IPS-18a (cell line): ENCODE results near the gene COG6.

ENCODE experiments used
- H3K27ac ChIP-seq: one replicate; pipeline ENCODE4 v1.5.1; 2013; ENCODE audit warnings: low read length
- H3K27me3 ChIP-seq: one replicate; pipeline ENCODE4 v1.6.1; 2013; ENCODE audit warnings: mild to moderate bottlenecking, low read length; ENCODE audit not compliant: control insufficient read depth, insufficient read depth
- H3K36me3 ChIP-seq: one replicate; pipeline ENCODE4 v1.6.1; 2013; ENCODE audit warnings: low read depth, low read length; ENCODE audit not compliant: control insufficient read depth
- H3K4me1 ChIP-seq: one replicate; pipeline ENCODE4 v1.6.1; 2013; ENCODE audit warnings: low read depth, low read length; ENCODE audit not compliant: control insufficient read depth
- H3K4me3 ChIP-seq: one replicate; pipeline ENCODE4 v1.5.1; 2013; ENCODE audit warnings: low read length
- H3K9ac ChIP-seq: one replicate; pipeline ENCODE4 v1.6.1; 2013; ENCODE audit warnings: mild to moderate bottlenecking, low read length, moderate library complexity
- H3K9me3 ChIP-seq: one replicate; pipeline ENCODE4 v1.6.1; 2013; ENCODE audit warnings: low read depth, low read length; ENCODE audit not compliant: control insufficient read depth

The COG6 gene

DNA sequence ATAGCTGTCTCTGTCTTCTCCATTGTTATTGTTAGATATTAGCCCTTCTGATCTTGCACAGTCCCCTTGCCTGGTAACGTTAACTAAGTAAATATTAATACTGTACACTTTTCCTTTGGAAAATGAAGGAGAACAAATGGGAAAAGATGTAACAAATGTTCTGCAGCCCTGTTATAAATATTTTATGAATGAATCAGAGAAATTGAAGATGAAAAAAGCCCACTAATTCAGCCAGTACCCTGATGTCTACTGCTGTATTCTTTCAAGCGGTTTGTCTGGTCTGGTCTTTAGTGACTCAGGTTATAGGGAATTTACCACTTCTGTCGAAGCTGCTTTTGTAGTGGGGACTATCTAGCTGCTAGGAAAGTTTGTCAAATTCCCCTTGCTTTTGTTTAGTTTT is 121.0 kb downstream of the COG6 start:
- Histone ChIP-seq H3K27ac (no peak overlapping the region), H3K9me3 (no peaks in the 10 kb centered on the region), H3K9ac (no peak overlapping the region), H3K4me1 (no peaks in the 10 kb centered on the region), H3K36me3 (no peaks in the 10 kb centered on the region), H3K4me3 (no peak overlapping the region), H3K27me3 (no peaks in the 10 kb centered on the region)

DNA sequence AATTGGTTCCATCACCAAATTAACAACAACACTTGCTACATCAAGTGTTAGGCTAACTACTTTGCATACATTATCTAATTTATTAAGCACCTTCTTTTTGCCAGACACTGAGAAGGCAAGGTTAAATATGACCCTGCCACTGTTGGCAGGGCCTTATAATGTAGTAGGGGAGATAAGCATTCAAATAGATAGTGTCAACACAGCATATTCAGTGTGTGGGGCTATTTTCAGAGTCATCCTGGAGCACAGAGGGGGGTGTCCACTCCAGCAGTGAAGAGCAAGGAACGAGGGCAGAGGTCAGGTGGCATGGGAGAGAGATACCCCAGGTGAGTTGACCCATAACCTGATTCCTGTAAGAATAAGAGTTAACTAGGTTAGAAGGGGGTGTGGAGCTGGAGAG is 121.6 kb downstream of the COG6 start:
- Histone ChIP-seq H3K4me3 (no peak overlapping the region), H3K27me3 (no peaks in the 10 kb centered on the region), H3K27ac (no peak overlapping the region), H3K9me3 (no peaks in the 10 kb centered on the region), H3K9ac (no peak overlapping the region), H3K4me1 (no peaks in the 10 kb centered on the region), H3K36me3 (no peaks in the 10 kb centered on the region)

DNA sequence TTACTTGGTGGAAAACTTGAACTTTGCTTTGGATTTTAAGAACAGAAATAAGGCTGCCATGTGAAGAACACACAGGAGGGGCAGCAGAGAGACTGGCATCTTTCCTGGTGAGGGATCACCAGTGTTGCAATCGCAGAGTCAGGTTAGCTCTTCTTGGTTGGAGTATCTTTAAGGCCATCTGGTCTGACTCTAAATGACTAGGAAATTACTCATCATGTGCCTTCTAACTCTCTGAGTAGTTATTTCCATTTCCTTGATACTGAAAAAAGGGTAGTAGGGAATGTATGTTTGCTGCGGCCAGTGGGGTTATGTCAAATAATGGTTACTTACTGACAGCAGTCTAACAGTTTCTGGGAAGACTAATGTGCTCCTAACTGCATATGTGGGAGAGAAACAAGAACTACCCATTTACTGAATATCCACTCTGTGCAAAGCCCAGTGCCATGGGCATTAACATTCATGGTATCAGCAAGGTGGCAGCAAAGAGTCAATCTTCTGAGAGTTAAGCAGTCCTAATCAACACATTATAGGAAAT is 122.1 kb downstream of the COG6 start:
- Histone ChIP-seq H3K27me3 (no peaks in the 10 kb centered on the region), H3K9me3 (no peaks in the 10 kb centered on the region), H3K4me3 (no peak overlapping the region), H3K36me3 (no peaks in the 10 kb centered on the region), H3K27ac (no peak overlapping the region), H3K4me1 (no peaks in the 10 kb centered on the region), H3K9ac (no peak overlapping the region)

DNA sequence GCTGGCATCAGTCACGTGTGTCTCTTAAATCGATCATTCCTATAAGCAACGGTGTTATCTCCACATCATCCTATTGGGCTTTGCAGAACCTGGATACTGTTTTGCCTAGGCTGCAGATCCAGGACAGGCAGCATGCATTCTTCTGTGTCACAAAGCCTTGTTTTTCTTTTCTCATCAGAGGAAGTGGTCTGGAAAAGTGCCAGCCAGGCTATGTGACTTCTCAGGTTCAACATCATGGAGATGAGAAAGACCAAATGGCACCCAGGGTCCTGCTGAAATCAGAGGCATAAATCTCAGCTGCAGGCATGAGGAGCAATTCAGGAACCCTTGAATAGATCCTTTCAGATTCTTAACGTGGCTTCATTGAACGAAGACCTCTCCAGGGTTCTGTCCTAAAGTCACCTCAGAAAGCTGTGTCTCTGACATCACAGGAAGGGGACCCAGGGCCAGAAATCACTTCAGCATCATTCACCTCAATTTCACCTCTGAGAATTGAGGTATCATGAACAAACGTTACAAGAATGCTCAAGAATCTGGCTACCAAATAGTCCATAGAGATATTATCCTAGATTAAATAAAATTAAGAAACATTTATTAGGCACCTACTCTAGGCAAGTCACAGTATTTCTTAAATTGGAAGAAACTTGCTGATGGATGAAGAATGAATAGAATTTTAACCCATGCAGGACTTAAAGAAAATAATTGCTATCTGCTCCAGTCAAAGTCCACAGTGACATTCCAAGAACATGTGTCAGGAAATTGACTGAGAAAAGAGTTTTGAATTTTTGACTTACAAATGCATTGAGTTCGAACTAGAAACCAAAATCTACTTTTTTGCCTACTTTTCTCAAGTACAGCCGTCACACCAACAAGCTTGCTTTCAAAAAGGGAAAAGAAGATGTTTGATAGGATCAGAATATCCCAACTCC is 124.1 kb downstream of the COG6 start:
- Histone ChIP-seq H3K9ac (no peak overlapping the region), H3K4me3 (no peak overlapping the region), H3K9me3 (no peaks in the 10 kb centered on the region), H3K27me3 (no peaks in the 10 kb centered on the region), H3K36me3 (no peaks in the 10 kb centered on the region), H3K4me1 (no peaks in the 10 kb centered on the region), H3K27ac (no peak overlapping the region)

DNA sequence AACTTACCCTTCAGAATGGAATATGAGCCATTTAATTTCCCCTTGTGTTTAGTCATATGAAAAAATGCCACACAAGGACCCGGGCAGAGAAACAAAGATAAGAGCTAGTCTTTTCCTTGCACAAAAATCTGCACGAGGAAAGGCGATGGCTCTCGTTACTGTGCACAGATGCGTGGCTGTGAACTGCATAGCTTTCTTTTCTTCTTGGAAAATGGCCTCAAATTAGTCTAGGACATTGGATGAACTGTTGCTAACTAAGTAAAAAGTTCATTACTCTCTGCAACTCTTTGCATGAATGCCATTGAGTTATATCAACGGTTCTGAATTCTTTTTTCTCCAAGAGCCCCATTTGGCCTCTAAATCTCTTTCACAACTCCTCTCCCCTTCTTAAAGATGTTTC is 125.2 kb downstream of the COG6 start:
- Histone ChIP-seq H3K27me3 (no peaks in the 10 kb centered on the region), H3K9ac (no peak overlapping the region), H3K4me3 (no peak overlapping the region), H3K9me3 (no peaks in the 10 kb centered on the region), H3K27ac (no peak overlapping the region), H3K4me1 (no peaks in the 10 kb centered on the region), H3K36me3 (no peaks in the 10 kb centered on the region)

DNA sequence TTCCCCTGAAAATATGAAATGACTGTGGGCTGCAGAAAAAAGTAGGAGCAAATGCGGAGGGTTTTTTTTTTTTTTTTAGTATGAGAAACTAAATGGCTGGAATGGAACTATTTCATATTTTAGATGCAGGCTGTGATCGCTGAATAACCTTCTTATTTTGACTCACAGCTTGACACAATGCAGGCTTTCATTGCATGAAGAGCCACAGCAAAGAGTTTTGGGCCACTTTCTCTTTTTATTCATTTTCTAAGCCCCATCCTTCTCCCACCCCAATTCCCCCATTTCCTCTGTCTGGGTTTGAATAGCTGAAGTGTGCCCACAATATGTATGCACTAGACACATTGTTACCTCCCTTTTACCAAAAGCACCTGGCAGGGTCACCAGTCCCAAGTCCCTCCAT is 125.9 kb downstream of the COG6 start:
- Histone ChIP-seq H3K9me3 (no peaks in the 10 kb centered on the region), H3K27ac (no peak overlapping the region), H3K27me3 (no peaks in the 10 kb centered on the region), H3K4me3 (no peak overlapping the region), H3K9ac (no peak overlapping the region), H3K36me3 (no peaks in the 10 kb centered on the region), H3K4me1 (peaks cover 5% of the 10 kb centered on the region)

DNA sequence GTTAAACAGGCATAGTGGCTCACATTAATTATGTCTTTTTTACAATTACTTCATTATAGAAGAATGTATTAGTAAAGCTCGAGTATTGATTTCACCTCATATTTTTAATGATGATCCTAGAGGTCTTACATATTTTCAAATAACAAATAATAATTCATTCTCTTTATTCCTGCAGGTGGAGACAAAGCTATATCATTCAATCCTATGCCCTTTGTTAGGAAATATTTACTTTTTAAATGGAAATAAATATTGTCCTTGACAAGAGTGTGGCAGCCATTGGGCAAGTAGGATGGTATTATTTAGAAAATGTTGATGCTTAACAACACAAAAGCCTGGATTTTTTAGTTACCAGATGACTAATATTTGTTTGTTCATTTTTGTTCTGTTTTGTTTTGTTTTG is 127.6 kb downstream of the COG6 start:
- Histone ChIP-seq H3K4me3 (no peak overlapping the region), H3K27me3 (no peaks in the 10 kb centered on the region), H3K9me3 (no peaks in the 10 kb centered on the region), H3K27ac (no peak overlapping the region), H3K9ac (no peak overlapping the region), H3K4me1 (peaks cover 15% of the 10 kb centered on the region), H3K36me3 (no peaks in the 10 kb centered on the region)

DNA sequence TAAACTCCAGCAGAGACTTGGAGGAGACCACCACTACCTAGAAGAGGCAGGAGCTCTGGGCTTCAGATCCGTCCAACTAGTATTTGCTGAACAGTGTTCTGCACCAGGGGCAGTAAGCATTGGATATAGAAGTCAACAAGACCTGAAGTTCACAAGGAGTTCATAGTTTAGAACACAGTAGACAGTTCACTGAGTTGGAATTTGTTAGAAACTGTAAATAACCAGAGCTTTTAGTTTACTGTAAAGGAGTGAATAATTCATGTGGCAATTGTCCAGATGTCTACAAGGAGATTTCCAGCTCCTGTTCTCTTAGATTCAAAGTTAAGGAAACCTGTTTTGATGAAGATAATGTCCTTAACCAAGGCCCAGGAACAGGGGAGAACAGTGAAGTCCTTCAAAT is 128.9 kb downstream of the COG6 start:
- H3K9ac ChIP-seq, result no peak overlapping the region
- H3K27ac ChIP-seq, result no peak overlapping the region
- no peaks in the 10 kb centered on the region for H3K36me3 ChIP-seq

DNA sequence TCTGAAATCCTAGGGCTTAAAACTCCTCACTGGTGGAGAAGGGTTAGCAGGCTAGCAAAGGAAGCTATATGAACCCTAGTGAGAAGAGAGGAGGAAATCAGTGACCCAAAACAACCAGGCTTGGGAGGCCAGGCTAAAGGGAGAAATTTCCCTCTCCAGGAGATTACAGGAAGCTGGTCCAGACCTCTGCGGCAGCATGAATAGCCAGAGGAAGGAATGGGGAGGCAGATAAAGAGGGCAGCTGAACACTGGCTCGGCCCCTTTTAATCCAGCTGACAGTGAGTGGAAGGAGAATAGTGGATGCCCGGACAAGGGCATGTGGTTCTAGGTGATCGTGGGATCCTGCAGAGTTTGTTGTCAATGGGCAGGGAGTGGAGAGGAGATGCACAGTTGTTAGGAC is 130.6 kb downstream of the COG6 start:
- Histone ChIP-seq H3K4me1 (peaks cover 20% of the 10 kb centered on the region), H3K27me3 (no peaks in the 10 kb centered on the region), H3K4me3 (no peak overlapping the region), H3K9ac (no peak overlapping the region), H3K36me3 (no peaks in the 10 kb centered on the region), H3K9me3 (peaks cover 10% of the 10 kb centered on the region), H3K27ac (no peak overlapping the region)

More for the DNA sequence above, 128.9 kb downstream of the COG6 start:
- Histone ChIP-seq H3K4me1 (peaks cover 20% of the 10 kb centered on the region), H3K27me3 (no peaks in the 10 kb centered on the region), H3K9me3 (peaks cover 2% of the 10 kb centered on the region), H3K4me3 (no peak overlapping the region)

DNA sequence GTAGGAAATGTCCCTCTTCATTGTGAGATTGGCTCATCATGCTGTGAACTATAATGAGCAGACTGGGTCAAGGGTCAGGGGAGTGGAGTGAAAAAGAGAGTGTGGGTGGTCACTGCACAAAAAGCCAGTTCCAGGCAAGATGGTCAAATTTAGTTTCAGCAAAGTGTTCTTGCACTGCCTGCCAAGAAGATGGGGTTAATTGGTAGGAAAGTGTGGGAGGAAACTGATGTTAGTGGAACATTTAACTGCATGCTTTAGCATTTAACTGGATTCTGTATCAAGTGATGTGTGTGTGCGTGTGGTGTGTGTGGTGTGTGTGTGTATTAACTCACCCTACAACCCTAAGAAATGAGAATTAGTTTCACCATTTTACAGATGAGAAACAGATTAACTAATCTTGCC is 131.6 kb downstream of the COG6 start:
- no peaks in the 10 kb centered on the region for H3K27me3 ChIP-seq

DNA sequence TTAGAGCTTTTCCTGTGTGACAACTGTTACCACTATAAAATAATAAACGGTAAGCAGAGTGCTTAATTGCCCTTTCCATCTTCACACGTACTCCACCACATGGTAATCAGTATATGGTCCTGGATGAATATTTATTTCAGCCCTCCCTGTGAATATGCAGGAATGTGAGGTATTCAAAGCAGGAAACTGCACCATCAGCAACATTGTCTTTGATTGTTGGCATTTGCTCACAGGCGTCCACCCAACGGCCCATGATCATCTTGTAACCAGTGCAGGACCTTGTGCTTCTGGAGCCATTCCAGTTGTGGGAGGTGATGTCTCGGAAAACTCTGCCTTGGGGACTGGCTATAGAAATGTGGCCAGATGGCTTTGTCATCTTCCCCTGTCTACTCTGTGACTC is 132.6 kb downstream of the COG6 start:
- H3K36me3 ChIP-seq, result no peaks in the 10 kb centered on the region
- no peak overlapping the region for H3K9ac ChIP-seq
- H3K9me3 ChIP-seq, result peaks cover 10% of the 10 kb centered on the region
- H3K27me3 ChIP-seq, result no peaks in the 10 kb centered on the region
- peaks cover 20% of the 10 kb centered on the region for H3K4me1 ChIP-seq
- no peak overlapping the region for H3K27ac ChIP-seq
- H3K4me3 ChIP-seq, result no peak overlapping the region

More for the DNA sequence above, 131.6 kb downstream of the COG6 start:
- Histone ChIP-seq H3K9ac (no peak overlapping the region), H3K4me1 (peaks cover 20% of the 10 kb centered on the region), H3K36me3 (no peaks in the 10 kb centered on the region), H3K4me3 (no peak overlapping the region), H3K9me3 (peaks cover 10% of the 10 kb centered on the region), H3K27ac (no peak overlapping the region)

DNA sequence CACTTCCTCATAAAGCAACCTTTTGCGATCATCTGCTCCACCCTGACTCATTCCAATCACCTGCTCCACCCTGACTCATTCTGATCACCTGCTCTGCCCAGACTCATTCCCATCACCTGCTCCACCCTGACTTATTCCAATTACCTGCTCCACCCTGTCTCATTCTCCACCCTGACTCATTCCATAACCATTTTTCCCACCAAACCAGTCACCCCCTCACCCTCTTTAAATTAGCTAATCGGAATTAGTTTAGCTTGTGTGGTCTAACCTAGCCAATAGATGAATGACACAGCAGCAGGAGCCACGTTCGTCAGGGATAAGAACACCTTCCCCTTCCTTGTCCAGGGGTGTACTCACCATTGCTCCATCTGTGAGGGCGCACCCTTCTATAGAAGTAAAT is 134.0 kb downstream of the COG6 start:
- H3K9me3 ChIP-seq, result peaks cover 10% of the 10 kb centered on the region
- H3K27me3 ChIP-seq, result no peaks in the 10 kb centered on the region
- H3K4me3 ChIP-seq, result no peak overlapping the region
- no peaks in the 10 kb centered on the region for H3K36me3 ChIP-seq
- no peak overlapping the region for H3K27ac ChIP-seq
- no peak overlapping the region for H3K9ac ChIP-seq
- H3K4me1 ChIP-seq, result peaks cover 20% of the 10 kb centered on the region
